Right lung (tissue), 10 donors: ENCODE data around the gene ZPBP. TPM values are rescaled to one million over a fixed set of nuclear protein-coding genes. Genes with fewer than 3 reads are reported as not detected.
A peak's percentile ranks its signal among the peaks of the same experiment; 100 is the strongest.

Experiments
- DNase-seq, 2 donors: peaks; one replicate each; pipeline ENCODE4 v3.0.0-alpha.2; 2013
- long read RNA-seq, 8 donors: transcript quantifications; one replicate each; lab custom pipeline, GENCODE V29; 2026
- polyA plus RNA-seq, 5 donors: library from polyadenylated mRNA; unstranded; fragments of 120-200 nt; gene quantifications; one replicate each; pipeline versions ENCODE4 v1.2.1 to v1.2.3, GENCODE V29; 2013; ENCODE audit warnings: inconsistent platforms in 1 of 5, low replicate concordance in 1 of 5; ENCODE audit not compliant: insufficient read length in 5 of 5, insufficient read depth in 1 of 5

The ZPBP gene, protein sequence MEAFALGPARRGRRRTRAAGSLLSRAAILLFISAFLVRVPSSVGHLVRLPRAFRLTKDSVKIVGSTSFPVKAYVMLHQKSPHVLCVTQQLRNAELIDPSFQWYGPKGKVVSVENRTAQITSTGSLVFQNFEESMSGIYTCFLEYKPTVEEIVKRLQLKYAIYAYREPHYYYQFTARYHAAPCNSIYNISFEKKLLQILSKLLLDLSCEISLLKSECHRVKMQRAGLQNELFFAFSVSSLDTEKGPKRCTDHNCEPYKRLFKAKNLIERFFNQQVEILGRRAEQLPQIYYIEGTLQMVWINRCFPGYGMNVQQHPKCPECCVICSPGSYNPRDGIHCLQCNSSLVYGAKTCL
- under 1 TPM in 4 of 5 donors, not detected in 1; 0.15 to 0.44 (median 0.29) TPM for polyA plus RNA-seq
- long read RNA-seq, donor 1 = 0 reads
- long read RNA-seq, donor 2 = 0 reads
- long read RNA-seq, donor 3 = 0 reads
- long read RNA-seq, donor 4 = 0 reads
- long read RNA-seq, donor 5 = 0 reads
- long read RNA-seq, donor 6 = 0 reads
- long read RNA-seq, donor 7 = 0 reads
- long read RNA-seq, donor 8 = 0 reads

DNA sequence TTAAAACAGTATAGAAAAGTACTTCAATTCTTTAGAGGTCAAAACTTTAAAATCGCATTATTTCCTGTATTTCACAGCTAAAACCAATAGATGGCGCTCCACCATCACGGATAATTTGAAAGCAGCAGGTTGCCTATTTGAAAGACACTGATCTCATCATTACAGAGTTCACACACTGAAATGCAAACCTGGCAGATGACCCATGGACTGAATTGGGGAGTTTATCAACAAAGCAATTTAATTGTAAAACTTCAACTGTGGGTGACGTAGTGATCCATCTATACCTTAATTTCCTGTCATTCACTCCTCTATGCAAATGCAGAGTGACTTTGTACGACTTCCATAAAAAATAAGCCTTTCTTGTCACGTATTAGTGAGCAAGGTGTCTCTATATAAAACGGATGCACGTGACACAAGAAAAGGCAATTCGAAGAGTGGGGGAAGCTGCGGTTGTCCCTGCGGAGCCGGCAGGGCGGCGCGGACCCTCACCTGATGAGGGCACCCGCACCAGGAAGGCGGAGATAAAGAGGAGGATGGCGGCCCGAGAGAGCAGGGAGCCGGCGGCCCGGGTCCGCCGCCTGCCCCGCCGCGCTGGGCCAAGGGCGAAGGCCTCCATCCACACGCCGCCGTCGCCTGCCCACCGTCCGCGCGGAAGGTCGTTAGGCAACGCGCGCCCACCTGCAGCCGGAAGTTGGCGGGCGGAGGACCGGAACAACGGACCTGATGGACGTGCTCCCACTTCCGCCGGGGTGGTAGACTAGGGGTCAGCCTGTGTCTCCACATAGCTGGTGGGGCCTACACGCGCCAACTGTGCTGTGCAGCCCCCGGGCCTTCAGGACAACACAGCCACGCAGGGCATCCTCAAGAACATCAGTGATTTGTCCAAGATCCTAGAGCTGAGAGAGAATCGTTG, at the start of gene ZPBP:
Gene ZPBP, minus strand, starts transcription at position 668 of the 913 bp plus-strand sequence. Its CDS starts 52 bp downstream, at position 616.
- peak in 1 of 2 donors; percentile 40 for DNase-seq

DNA sequence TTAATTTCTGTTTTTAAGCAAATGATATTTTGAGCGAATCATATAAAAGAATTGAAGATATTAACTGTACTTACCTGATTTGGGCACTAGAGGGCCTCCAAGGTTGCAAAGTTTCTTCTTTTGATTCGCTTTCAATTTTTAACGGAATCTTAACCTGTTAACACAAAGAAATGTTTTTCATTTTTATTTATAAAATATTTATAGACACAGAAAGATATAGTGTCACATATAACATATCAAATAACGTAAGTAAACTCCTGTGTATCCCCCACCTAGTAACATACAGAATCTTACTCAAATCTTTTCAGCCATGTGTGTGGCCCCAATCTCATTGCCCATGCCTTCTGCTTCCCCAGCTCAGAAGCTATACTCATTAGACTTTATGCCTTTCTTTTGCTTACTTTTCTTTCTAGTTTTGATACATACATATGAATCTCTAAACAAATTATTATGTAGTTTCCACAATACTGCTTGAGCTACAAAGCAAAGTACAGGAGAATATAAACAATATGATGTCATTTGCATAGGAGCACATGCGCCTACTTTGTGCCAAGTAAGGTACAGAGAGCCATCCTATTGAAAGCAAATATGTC, 49.5 kb upstream of the ZPBP start:
- peak in 1 of 2 donors; percentile 10 for DNase-seq

DNA sequence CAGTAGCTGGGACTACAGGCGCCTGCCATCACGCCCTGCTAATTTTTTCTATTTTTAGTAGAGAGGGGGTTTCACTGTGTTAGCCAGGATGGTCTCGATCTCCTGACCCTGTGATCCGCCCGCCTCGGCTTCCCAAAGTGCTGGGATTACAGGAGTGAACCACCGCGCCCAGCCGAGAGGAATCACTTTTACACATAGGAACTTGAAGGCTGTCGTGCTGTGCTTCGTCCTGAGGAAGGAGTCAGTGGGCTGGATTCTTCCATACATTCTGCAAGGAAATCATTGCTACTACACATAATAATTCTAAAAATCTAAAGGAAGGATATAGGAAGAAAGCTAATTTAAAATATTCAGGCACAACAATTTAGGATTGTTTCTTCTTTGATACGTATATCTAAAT, 48.8 kb upstream of the ZPBP start:
- DNase-seq = no peak

DNA sequence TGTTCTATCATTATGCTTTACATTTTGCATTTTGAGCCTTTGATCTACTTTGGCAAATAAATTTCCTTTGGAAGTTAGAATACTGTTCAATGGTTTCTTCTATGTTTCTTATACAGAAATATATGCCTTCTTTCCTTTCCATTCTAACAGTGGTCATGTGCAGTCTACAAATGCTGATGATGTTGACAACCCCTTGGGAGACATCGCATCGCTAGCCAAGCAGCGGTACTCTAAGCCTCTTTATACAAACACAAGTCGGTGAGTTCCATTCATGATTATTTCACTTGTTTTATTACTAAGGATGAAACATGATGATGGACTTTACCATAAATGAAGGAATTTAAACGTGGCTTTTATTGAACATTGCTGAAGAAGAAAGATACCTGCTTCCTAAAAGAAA, 48.1 kb upstream of the ZPBP start:
- DNase-seq = no peak

DNA sequence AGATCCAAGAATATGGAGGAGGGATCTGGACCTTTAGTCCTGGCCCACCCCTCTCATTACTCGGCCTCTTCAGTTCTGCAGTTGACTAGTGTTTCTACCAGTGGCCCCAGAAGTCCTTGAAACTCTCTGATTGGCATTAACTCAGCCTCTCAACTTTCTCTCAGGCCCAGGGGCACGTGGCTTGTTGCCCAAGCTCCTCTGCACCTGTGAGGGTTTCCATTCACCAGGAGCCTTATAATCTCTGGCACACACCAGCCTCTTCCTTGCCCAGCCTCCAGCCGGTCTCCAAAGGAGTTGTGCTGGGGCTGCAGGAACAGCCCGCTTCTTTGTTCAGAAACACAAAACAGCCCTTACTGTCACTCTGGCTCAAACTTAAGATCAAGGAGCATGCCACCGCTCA, 47.6 kb upstream of the ZPBP start:
- no peak for DNase-seq

DNA sequence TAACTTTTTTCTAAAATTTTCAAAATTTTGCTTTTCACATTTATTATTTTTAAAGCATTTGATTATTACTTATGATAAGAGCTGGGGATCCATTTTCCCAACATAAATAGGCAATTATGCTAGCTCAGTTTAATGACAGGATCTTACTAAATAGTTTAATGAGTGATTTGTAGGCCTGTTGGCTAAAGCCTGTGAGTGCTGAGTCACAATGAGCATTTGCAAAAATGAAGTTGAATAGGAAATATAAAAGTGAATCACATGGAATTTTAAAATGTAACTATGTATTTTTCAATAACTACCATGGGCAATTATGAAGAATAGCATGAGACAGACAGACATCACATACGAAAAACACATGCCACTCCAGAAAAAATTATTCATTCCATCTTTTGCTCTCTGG, 45.1 kb upstream of the ZPBP start:
- no peak for DNase-seq

DNA sequence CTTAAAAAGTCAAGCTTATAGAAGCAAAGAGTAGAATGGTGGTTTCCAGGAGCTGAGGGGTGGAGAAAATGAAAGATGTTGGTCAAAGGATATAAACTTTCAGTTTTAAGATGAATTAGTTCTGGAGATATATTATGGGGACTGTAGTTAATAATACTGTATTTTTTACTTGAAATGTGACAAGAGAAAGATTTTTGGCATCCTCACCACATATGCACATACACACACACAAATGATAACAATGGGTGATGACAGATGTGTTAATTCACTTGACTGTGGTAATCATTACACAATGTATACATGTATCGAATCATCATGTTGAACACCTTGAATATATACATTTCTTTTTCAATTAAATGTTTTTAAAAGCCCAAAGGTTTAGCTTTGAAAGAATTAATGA, 32.7 kb upstream of the ZPBP start:
- DNase-seq = no peak

DNA sequence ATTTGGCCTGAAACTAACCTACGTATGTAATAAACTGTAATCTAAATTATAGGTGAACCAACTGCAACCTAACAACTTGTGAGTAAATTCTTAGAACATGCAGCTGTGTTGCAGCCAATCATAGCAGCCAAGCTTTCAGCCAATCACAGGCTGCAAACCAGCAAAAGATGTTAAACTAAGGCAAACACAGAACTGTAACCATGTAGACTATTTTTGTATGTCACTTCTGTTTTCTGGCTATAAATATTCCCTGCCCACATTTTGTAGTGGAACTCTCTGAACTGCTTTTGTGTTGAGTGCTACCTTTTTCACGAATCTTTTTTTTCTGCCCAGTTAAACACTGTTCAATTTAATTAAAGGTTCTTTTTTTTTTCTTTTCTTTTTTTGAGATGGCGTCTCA, 28.2 kb upstream of the ZPBP start:
- no peak for DNase-seq

DNA sequence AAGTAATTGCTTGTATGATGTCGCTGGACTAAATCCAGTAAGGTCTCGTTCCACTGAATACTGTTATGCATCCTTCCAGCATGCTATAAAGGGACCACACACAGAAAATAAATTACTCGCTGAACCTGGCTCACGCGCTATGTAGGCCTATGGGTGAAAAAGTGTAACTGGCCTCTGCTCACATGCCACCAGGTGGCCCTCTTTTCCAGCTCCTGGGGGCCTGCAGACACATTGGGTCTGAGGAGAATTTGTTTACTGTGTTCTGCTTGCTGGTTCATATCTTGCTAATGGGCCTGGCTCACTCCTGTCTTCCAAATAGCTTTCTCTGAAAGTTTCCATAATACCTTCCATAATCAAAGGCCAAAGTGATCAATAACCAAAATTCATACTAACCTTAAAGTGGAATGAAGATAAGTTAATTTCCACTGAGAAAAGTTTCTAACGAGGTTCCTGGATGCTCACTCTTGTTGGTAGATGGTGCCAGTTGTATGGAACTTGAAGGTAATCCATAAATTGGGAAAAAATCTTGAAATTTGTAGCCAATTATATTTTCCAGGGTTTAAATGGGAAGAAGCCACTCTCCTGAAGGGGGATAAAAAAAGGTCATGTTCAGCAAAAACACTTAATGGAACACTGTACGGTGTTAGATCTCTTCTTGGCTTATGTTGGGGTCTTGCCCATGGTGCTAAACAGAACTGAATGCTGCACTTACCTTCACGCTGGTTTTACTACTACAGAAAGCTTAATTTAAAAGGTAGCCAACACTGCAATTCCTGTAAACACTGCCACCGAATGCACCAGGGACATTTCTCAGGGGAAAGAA, 27.0 kb upstream of the ZPBP start:
- DNase-seq = no peak

DNA sequence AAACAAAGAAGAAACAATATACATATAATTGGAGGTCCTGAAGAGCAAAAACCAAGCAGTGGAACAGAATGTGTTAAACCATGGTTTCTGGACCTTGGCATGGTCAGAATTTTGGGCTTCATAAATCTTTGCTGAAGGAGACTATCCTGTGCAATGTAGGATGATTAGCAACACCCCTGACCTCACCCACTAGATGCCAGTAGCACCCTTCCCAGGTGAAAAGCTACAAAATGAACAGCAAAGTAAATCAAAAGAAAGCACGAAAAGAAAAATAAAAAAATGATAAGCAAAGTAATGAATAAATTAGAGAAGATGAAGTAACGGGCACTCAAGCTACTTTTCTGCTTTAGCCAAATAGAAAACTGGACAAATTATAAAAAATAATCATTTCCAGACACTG, 19.2 kb upstream of the ZPBP start:
- no peak for DNase-seq

DNA sequence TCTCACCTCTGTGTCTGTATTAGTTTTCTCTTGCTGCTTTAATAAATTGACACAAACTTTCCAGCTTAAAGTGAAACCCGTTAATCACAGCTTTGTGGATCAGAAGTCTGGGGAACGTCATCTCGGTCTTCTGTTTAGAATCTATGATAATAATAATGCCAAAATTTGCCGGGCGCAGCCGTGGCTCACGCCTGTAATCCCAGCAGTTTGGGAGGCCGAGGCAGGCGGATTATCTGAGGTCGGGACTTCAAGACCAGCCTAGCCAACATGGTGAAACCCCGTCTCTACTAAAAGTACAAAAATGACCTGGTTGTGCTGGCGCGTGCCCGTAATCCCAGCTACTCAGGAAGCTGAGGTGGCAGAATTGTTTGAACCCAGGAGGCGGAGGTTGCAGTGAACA, 8.8 kb upstream of the ZPBP start:
- no peak for DNase-seq

DNA sequence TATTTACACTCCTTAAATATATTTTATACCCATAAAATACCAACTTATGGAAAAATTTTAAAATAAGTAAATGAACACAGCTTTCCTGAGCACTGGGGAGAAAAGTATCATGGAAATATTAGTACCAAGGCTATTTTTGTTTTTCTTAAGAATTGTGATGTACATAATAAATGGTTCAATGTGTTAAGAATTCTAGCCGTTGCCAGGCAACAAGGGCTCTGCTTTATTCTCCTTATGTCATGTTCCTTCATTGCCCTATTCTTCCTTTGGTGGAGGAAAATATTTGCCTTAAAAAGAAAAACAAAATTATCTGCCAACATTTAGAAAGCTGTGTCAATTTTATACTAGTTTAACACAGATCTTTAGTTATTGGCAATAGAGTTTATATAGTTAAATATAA, 2.6 kb upstream of the ZPBP start:
- no peak for DNase-seq

DNA sequence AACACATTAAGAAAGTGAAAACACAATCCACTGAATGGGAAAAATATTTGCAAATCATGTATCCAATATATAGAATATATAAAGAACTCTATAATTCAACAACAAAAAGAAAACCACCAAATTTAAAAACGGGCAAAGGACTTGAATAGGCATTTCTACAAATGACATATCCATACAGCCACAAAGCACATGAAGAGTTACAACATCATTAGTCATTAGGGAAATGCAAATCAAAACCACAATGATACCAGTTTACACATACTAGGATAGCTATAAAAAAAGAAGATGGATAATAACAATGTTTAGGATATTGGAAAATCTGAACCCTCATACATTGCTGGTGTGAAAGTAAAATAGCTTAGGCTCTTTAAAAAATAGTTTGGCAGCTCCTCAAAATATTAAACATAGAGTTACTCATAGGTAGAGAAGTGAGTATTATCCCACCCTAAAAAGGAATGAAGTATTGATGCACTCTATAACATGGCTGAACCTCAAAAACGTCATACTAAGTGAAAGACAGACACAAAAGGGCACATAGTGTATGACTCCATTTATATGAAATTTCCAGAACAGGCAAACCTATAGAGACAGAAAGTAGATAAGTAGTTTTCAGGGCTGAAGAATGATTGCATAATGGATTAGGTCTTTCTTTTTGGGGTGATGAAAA, 4.5 kb downstream of the ZPBP start:
- no peak for DNase-seq

DNA sequence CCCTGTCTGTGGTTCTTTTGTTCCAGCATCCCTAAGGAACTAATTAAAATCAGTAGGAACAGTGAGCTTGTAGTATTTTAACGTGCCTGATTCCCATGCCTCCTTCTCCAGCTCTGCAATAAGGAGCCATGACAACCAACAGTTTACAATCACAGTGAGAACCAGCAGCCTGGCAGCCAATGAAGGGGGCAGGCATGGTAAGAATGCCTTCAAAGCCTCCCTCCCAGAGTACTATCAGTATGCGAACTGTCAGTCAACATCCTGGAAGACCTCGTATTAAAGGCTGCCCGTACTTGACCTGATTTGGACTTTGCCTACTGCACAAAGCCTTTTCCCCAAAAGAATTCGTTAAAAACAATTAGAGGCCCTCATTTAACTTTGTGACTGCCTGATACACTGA, 7.7 kb downstream of the ZPBP start:
- DNase-seq = no peak

DNA sequence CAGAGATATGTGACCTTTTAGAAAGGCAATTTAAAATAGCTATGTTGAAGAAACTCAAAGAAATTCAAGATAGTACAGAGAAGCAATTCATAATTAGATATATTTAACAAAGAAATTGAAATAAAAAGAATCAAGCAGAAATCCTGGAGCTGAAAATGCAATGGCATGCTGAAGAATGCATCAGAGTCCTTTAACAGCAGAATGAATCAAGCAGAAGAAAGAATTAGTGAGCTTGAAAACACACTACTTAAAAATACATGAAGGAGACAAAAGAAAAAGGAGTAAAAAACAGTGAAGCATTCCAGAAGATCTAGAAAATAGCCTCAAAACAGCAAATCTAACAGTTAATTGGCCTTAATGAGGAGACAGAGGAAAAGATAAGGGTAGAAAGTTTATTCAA, 20.0 kb downstream of the ZPBP start:
- DNase-seq = no peak

DNA sequence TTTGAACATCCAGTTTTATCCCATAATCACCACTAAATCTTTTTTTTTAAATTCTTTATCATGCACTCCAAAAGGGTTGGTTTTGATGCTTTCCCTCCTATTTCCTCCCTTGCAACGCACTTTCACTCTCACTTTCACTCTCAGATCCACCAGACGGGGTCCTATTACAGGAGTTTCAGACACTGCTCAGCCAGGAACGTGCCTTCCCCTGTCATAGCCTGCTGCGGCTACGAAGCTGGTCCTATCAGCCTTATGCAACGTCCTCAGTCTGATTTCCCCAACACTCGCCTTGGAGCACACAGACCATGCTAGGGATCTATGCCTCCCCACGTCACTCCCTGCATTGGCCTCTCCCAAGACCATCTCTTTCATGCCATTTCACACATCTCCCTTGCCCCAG, 23.4 kb downstream of the ZPBP start:
- no peak for DNase-seq

DNA sequence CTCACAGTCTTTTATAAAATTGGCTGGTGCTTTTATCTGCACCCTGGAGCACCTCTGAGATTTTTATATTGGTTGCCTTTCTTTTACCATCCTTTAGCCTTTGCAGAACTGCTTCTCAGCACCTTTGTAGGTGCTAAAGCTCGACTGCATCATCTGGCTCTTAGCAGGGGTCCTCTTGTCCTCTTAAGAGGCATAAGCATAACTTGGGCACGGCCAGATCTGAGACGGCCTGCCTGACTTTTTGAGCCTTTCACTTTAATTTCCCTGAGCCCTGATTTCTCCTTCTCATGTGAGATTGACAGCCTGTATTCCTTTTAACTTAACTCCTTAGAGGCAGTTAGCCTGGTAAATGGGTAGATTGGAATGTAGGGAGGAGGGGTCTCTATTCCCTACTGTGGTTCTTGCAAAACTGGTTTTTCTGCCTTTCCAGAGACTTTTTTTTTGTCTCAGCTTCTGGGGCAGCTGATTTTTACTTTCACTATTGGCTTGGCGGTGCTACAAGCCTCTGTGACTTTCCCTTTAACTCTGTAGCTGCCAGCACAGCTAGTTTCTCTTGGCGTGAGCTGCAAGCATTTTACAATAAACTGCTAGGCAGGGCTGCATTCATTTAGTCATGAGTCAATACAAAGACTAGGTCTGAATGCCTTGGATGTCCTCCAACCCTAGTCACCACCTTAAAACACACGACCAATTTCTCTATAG, 24.0 kb downstream of the ZPBP start:
- DNase-seq = peak; percentile 61 to 71

DNA sequence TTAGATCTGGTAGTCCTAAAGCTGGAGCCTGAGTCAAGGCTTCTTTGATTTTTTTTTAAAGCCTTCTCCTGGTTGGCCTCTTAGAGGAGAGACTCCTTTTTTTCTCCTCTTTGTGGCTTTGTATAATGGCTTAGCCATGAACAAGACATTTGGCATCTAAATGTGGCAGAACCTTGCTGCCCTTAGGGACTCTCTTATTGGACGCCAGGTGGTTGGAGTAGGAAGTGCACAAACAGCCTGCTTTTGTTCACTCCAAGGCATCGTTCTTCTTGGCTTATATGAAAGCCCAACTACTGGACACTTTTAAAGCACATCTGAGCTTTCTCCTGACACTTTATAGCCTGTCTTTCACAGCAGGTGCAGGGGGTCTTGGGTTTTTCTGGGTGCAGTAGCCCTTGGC, 25.0 kb downstream of the ZPBP start:
- DNase-seq = no peak

DNA sequence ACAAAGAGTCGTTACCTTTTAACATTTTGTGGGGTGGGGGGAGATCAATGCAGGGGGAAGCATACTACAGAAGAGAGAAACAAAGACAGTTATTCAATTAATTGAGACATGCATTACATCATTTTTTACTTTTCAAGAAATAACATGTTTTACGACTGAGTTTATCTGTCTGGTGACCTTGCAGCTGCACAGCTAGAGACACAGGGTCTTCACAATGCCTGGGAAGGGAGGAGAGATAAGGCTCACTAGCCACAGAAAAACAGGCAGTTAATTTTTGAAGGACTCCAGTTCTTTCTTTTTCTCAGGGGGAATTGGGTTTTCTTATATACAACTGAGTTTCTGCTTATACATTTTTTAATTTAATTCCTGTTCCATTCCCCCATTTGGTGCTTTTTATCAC, 30.1 kb downstream of the ZPBP start:
- DNase-seq = no peak

DNA sequence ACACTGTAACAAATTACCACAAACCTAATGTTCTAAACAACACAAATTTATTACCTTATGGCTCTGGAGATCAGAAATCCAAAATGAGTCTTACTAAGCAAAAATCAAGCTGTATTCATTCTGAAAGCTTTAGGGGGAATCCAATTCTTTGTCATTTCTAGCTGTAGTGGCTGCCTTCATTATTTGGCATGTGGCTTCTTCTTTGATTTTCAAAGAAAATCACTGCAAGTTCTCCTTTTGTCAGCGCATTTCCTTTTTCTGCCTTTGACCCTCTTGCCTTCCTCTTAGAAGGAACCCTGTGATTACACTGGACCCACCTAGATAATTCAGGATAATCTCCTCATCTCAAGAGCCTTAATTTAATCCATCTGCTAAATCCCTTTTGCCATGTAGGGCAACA, 36.9 kb downstream of the ZPBP start:
- no peak for DNase-seq
